SK-N-SH treated with all-trans-retinoic acid at 6 μM for 48 hours (cell line): ENCODE results near the gene PIK3C2B.

Experiments used
- ATAC-seq: fragments of 200-7000 bp; cut with Tn5 transposase; 3 replicates; pipeline ENCODE4 v1.9.1; 2020; ENCODE audit warnings: mild to moderate bottlenecking, moderate library complexity
- ARNTL ChIP-seq: fragments of 450-650 bp; formaldehyde crosslinking; IDR thresholded peaks from 2 replicates; pipeline ENCODE4 v1.5.0; 2020; ENCODE audit warnings: low read depth, mild to moderate bottlenecking, moderate library complexity, borderline replicate concordance
- BACH2 ChIP-seq: fragments of 250-450 bp; sonication (Bioruptor Pico); IDR thresholded peaks from 2 replicates; pipeline ENCODE4 v1.9.0; 2021; ENCODE audit warnings: mild to moderate bottlenecking, borderline replicate concordance
- CSDC2 ChIP-seq: fragments of 250-450 bp; sonication (Bioruptor Pico); IDR thresholded peaks from 2 replicates; pipeline ENCODE4 v1.5.0; 2020; ENCODE audit warnings: mild to moderate bottlenecking, moderate library complexity
- ESRRG ChIP-seq: fragments of 250-450 bp; sonication (Bioruptor Pico); IDR thresholded peaks from 2 replicates; pipeline ENCODE4 v1.6.1; 2021; ENCODE audit warnings: mild to moderate bottlenecking
- GLIS3 ChIP-seq: fragments of 250-450 bp; sonication (Bioruptor Pico); IDR thresholded peaks from 2 replicates; pipeline ENCODE4 v1.5.0; 2020; ENCODE audit warnings: mild to moderate bottlenecking, moderate library complexity
- ISL1 ChIP-seq: fragments of 250-450 bp; sonication (Bioruptor Pico); IDR thresholded peaks from 2 replicates; pipeline ENCODE4 v2.1.2; 2022; ENCODE audit warnings: mild to moderate bottlenecking, moderate library complexity
- OSR1 ChIP-seq: fragments of 250-450 bp; sonication (Bioruptor Pico); IDR thresholded peaks from 2 replicates; pipeline ENCODE4 v1.8.0; 2022; ENCODE audit warnings: moderate library complexity, mild to moderate bottlenecking, inconsistent platforms
- PPARA ChIP-seq: fragments of 250-450 bp; sonication (Bioruptor Pico); IDR thresholded peaks from 2 replicates; pipeline ENCODE4 v1.5.0; 2020; ENCODE audit warnings: mild to moderate bottlenecking, borderline replicate concordance
- RARB ChIP-seq: fragments of 250-450 bp; sonication (Bioruptor Pico); IDR thresholded peaks from 2 replicates; pipeline ENCODE4 v1.8.0; 2021; ENCODE audit warnings: mild to moderate bottlenecking, moderate library complexity
- SNAI2 ChIP-seq: fragments of 250-450 bp; sonication (Bioruptor Pico); IDR thresholded peaks from 2 replicates; pipeline ENCODE4 v1.5.0; 2020; ENCODE audit warnings: mild to moderate bottlenecking, moderate library complexity
- TCF4 ChIP-seq: fragments of 250-450 bp; sonication (Bioruptor Pico); IDR thresholded peaks from 2 replicates; pipeline ENCODE4 v1.8.0; 2021; ENCODE audit warnings: mild to moderate bottlenecking, moderate library complexity, borderline replicate concordance
- TSHZ2 ChIP-seq: fragments of 250-450 bp; sonication (Bioruptor Pico); IDR thresholded peaks from 2 replicates; pipeline ENCODE4 v1.5.0; 2020; ENCODE audit warnings: mild to moderate bottlenecking, moderate library complexity
- ZC3H10 ChIP-seq: fragments of 250-450 bp; sonication (Bioruptor Pico); IDR thresholded peaks from 2 replicates; pipeline ENCODE4 v1.5.1; 2021; ENCODE audit warnings: mild to moderate bottlenecking, moderate library complexity
- ZFP3 ChIP-seq: fragments of 250-450 bp; sonication (Bioruptor Pico); IDR thresholded peaks from 2 replicates; pipeline ENCODE4 v1.5.0; 2020; ENCODE audit warnings: mild to moderate bottlenecking, moderate library complexity
- ZFP30 ChIP-seq: fragments of 450-650 bp; formaldehyde crosslinking; IDR thresholded peaks from 2 replicates; pipeline ENCODE4 v1.5.0; 2022; ENCODE audit warnings: mild to moderate bottlenecking, moderate library complexity
- ZNF565 ChIP-seq: fragments of 450-650 bp; formaldehyde crosslinking; conservative IDR thresholded peaks from 2 replicates; pipeline ENCODE4 v1.5.0; 2020; ENCODE audit warnings: low read depth, mild to moderate bottlenecking, moderate library complexity
- ZNF70 ChIP-seq: fragments of 450-650 bp; formaldehyde crosslinking; IDR thresholded peaks from 2 replicates; pipeline ENCODE4 v1.5.0; 2020; ENCODE audit warnings: mild to moderate bottlenecking, moderate library complexity
- ZNF8 ChIP-seq: fragments of 450-650 bp; formaldehyde crosslinking; IDR thresholded peaks from 2 replicates; pipeline ENCODE4 v1.5.0; 2020; ENCODE audit warnings: mild to moderate bottlenecking, moderate library complexity
- TF ChIP-seq, protein P1 (sequence below): fragments of 250-450 bp; sonication (Bioruptor Pico); IDR thresholded peaks from 2 replicates; pipeline ENCODE4 v1.8.0; 2021; ENCODE audit warnings: low read depth, mild to moderate bottlenecking, moderate library complexity, borderline replicate concordance
- TF ChIP-seq, protein P2 (sequence below): fragments of 250-450 bp; sonication (Bioruptor Pico); IDR thresholded peaks from 2 replicates; pipeline ENCODE4 v1.5.1; 2020; ENCODE audit warnings: low read depth, mild to moderate bottlenecking, moderate library complexity
- TF ChIP-seq, protein P3 (sequence below): fragments of 250-450 bp; sonication (Bioruptor Pico); IDR thresholded peaks from 2 replicates; pipeline ENCODE4 v1.8.0; 2020; ENCODE audit warnings: mild to moderate bottlenecking, moderate library complexity, borderline replicate concordance

Gene PIK3C2B

GRCh38 chr1:204506201-204506968 is 11.8 kb upstream of the PIK3C2B start:
- no peak for TF ChIP-seq ZNF8 (CRISPR knock-in tag)
- TF ChIP-seq GLIS3 (CRISPR knock-in tag), result no peak
- no peak for TF ChIP-seq SNAI2 (CRISPR knock-in tag)
- TF ChIP-seq OSR1 (CRISPR knock-in tag), result 0 out of 2 replicates have a peak, but pooled peaks have one; percentile 50
- TF ChIP-seq BACH2 (CRISPR knock-in tag), result no peak
- TF ChIP-seq ZC3H10 (CRISPR knock-in tag), result peak; percentile 34; the same call in 1 of the 2 replicates
- no peak for TF ChIP-seq ZNF70
- no peak for TF ChIP-seq ZFP30 (CRISPR knock-in tag)
- no peak for TF ChIP-seq TCF4 (CRISPR knock-in tag)
- TF ChIP-seq TSHZ2 (CRISPR knock-in tag), result no peak
- no peak; the same call in 1 of the 2 replicates for TF ChIP-seq ZNF565 (CRISPR knock-in tag)
- TF ChIP-seq ARNTL, result 0 out of 2 replicates have a peak, but pooled peaks have one; percentile 58
- no peak for TF ChIP-seq ESRRG (CRISPR knock-in tag)
- TF ChIP-seq, protein P1, sequence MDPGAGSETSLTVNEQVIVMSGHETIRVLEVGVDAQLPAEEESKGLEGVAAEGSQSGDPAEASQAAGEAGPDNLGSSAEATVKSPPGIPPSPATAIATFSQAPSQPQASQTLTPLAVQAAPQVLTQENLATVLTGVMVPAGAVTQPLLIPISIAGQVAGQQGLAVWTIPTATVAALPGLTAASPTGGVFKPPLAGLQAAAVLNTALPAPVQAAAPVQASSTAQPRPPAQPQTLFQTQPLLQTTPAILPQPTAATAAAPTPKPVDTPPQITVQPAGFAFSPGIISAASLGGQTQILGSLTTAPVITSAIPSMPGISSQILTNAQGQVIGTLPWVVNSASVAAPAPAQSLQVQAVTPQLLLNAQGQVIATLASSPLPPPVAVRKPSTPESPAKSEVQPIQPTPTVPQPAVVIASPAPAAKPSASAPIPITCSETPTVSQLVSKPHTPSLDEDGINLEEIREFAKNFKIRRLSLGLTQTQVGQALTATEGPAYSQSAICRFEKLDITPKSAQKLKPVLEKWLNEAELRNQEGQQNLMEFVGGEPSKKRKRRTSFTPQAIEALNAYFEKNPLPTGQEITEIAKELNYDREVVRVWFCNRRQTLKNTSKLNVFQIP (CRISPR knock-in tag), result no peak; the same call in 1 of the 2 replicates
- TF ChIP-seq RARB (CRISPR knock-in tag), result no peak
- no peak for TF ChIP-seq ISL1
- ATAC-seq, result peak; percentile 90

- no peak for TF ChIP-seq SNAI2 (CRISPR knock-in tag)
- no peak for TF ChIP-seq TCF4 (CRISPR knock-in tag)
- no peak for TF ChIP-seq OSR1 (CRISPR knock-in tag)
- no peak for ATAC-seq
Measured at GRCh38 chr1:204505674-204506200, 11.1 kb upstream of the PIK3C2B start.

DNA sequence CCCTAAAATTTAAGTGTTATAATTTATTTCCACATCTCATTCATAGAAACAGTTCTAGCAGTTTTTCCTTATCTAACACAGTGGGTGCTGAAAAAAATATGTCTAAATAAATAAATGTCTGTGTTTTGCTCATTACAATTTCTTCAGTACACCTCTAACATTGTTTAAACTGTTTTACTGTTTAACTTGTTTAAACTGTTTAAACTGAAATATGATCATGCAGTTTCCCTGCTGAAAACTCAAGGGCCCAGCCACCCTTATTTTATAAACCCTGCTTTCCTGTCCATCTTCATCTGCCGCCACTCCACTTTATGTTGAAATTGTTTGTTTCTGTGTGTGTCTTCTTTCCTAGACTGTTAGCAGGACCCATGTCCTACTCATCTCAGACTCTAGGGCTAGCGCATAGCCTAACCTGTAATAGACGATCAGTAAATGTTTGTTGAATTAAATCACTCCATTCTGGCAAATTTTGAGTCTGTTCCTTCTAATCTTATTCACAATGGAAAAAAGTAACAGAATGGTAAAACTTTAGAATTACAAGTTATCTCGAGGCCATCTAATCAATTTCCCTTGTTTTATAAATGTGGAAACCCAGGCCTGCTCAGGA is 9.4 kb upstream of the PIK3C2B start:
- ATAC-seq, result no peak
- no peak for TF ChIP-seq ESRRG (CRISPR knock-in tag)
- no peak for TF ChIP-seq CSDC2 (CRISPR knock-in tag)
- no peak for TF ChIP-seq ZC3H10 (CRISPR knock-in tag)
- TF ChIP-seq OSR1 (CRISPR knock-in tag), result no peak
- no peak for TF ChIP-seq SNAI2 (CRISPR knock-in tag)
- TF ChIP-seq TSHZ2 (CRISPR knock-in tag), result no peak

DNA sequence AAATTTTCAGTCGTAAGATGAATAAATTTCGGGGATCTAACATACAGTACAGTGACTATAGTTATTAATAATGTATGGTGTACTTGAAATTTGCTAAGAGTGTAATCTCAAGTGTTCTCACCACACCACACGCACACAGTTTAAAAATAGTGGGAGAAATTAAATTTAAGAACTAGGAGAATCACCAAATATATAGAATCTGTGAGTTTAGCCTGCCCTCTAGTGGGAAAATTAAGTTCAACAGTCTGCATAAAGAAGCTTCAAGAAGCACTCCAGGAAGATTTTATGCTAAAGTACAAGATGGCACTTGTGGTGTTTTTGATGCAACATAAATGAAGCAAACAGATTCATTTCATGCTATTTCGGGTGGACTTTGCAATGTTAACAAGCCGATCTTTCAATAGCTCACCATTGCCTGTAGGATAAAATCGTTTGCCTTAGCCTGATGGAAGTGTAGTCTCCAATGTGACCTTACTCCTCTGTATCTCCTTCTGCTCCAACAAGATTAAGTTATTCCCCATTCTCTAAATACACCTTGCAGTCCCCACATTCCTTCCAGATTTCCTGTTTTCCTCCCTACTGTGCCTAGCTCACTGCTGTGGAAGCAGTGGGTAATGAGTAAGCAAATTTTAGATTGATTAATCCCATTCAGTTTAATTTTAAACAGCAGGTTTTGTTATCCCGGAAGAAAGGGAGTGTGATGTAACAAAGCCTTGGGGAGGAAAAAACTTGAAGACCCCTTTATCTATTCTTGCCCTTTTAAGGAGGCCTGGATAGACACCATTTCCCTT is 8.7 kb upstream of the PIK3C2B start:
- ATAC-seq, result no peak
- no peak for TF ChIP-seq OSR1 (CRISPR knock-in tag)
- no peak for TF ChIP-seq RARB (CRISPR knock-in tag)
- no peak for TF ChIP-seq BACH2 (CRISPR knock-in tag)
- TF ChIP-seq, protein P2, sequence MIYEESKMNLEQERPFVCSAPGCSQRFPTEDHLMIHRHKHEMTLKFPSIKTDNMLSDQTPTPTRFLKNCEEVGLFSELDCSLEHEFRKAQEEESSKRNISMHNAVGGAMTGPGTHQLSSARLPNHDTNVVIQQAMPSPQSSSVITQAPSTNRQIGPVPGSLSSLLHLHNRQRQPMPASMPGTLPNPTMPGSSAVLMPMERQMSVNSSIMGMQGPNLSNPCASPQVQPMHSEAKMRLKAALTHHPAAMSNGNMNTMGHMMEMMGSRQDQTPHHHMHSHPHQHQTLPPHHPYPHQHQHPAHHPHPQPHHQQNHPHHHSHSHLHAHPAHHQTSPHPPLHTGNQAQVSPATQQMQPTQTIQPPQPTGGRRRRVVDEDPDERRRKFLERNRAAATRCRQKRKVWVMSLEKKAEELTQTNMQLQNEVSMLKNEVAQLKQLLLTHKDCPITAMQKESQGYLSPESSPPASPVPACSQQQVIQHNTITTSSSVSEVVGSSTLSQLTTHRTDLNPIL, result no peak
- no peak for TF ChIP-seq ZNF70
- TF ChIP-seq, protein P3, sequence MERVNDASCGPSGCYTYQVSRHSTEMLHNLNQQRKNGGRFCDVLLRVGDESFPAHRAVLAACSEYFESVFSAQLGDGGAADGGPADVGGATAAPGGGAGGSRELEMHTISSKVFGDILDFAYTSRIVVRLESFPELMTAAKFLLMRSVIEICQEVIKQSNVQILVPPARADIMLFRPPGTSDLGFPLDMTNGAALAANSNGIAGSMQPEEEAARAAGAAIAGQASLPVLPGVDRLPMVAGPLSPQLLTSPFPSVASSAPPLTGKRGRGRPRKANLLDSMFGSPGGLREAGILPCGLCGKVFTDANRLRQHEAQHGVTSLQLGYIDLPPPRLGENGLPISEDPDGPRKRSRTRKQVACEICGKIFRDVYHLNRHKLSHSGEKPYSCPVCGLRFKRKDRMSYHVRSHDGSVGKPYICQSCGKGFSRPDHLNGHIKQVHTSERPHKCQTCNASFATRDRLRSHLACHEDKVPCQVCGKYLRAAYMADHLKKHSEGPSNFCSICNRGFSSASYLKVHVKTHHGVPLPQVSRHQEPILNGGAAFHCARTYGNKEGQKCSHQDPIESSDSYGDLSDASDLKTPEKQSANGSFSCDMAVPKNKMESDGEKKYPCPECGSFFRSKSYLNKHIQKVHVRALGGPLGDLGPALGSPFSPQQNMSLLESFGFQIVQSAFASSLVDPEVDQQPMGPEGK (CRISPR knock-in tag), result no peak
- TF ChIP-seq ZC3H10 (CRISPR knock-in tag), result no peak
- TF ChIP-seq ISL1, result no peak
- TF ChIP-seq ZFP3 (CRISPR knock-in tag), result no peak
- no peak for TF ChIP-seq SNAI2 (CRISPR knock-in tag)
- no peak for TF ChIP-seq PPARA (CRISPR knock-in tag)
